Measurements from ENCODE around the gene LILRA5. TPM values are rescaled to one million over a fixed set of nuclear protein-coding genes. Genes with fewer than 3 reads are reported as not detected.

LILRA5 gene
- total and polyA plus RNA-seq, 10 of the 15 experiments (the other 5 are each of a cell fraction or from before 2014, with no cell fraction given): 0.05 to 1.2 (median 0.36) TPM; not detected in 4

GRCh38 chr19:54352041-54352440, 39.1 kb upstream of the LILRA5 start:
- H3K4me1 ChIP-seq (ENCODE audit: control insufficient read depth, insufficient read depth, low read length): no peaks in the 10 kb centered on the region
- in situ Hi-C loops (cut with MboI) (no loop called here), intact Hi-C loops (cut with micrococcal nuclease; ENCODE audit: unreplicated experiment) (no loop called here)
- FAIRE-seq: no peak
- ChIA-PET RAD21 (ENCODE audit: unreplicated experiment) (no interaction called here), POLR2A (no interaction called here), CTCF (interaction anchor here (8.0 kb wide), 1 partner anchor 28 kb away, joined by 171 read pairs; no protein-coding TSS in a partner anchor), SMC1A (ENCODE audit: uncharacterized antibody, unreplicated experiment) (interaction anchor here (1.4 to 4.0 kb wide), 2 partner anchors 27 to 28 kb away, joined by 3 to 41 read pairs; no protein-coding TSS in a partner anchor)
- TF ChIP-seq ELK1 (IDR thresholded peaks at IDR 0.05; ENCODE audit: low read depth, low read length) (no peak), POLR2AphosphoS5 (IDR thresholded peaks at IDR 0.05; ENCODE audit: low read length) (no peak)
- H3K27me3 ChIP-seq (replicated peaks in 1 of 2; ENCODE audit: control insufficient read depth in 2 of 2, insufficient read depth in 2 of 2, low read length in 1 of 2): no peaks in the 10 kb centered on the region
- peak; percentile 59 for ATAC-seq
- no TSS peak for BruUV-seq (replicated peaks)
- no peak overlapping the region for H3K9ac ChIP-seq (ENCODE audit: control insufficient read depth, insufficient read depth, low read length)
- no peak for DNase-seq (ENCODE audit: low read depth, low spot score)
- no peaks in the 10 kb centered on the region; the same call in 2 of the 3 replicates for H3K9me3 ChIP-seq (replicated peaks; ENCODE audit: control insufficient read depth, insufficient read depth, low read length)
- 20% methylated on average over 7 of the region's 7 CpGs for WGBS (ENCODE audit: insufficient coverage, insufficient replicate concordance, low lambda C conversion rate, missing lambda C conversion rate)
- no peaks in the 10 kb centered on the region for H3K36me3 ChIP-seq (ENCODE audit: control insufficient read depth in 2 of 2, insufficient read depth in 2 of 2, low read length in 1 of 2)
- H2AFZ ChIP-seq (ENCODE audit: control insufficient read depth, low read depth, low read length): no peak overlapping the region
- H4K20me1 ChIP-seq (ENCODE audit: control insufficient read depth, insufficient read depth): no peaks in the 10 kb centered on the region
- H3K4me3 ChIP-seq: no peak overlapping the region
- H3K79me2 ChIP-seq (ENCODE audit: control insufficient read depth, insufficient read depth, low read length): no peaks in the 10 kb centered on the region
- no peak overlapping the region for H3K27ac ChIP-seq (ENCODE audit: control insufficient read depth, insufficient read depth)
- H3K4me2 ChIP-seq (ENCODE audit: control insufficient read depth, insufficient read depth): no peak overlapping the region

- DNase-seq (ENCODE audit: low read depth, low spot score) (no peak), FAIRE-seq (no peak), ATAC-seq (peak; percentile 86)
- RAD21 ChIA-PET (ENCODE audit: unreplicated experiment): interaction anchor here (1.1 to 1.3 kb wide), 2 partner anchors 25 to 37 kb away, joined by 5 to 6 read pairs; no protein-coding TSS in a partner anchor
- SMC1A ChIA-PET (ENCODE audit: uncharacterized antibody, unreplicated experiment): interaction anchor here (1.3 to 4.0 kb wide), 5 partner anchors 19 to 37 kb away, joined by 3 to 41 read pairs (median 4); no protein-coding TSS in a partner anchor
- CTCF ChIA-PET: interaction anchor here (0.9 to 8.0 kb wide), 5 partner anchors 27 to 39 kb away, joined by 3 to 171 read pairs (median 3); no protein-coding TSS in a partner anchor
- no peak overlapping the region for H3K9ac ChIP-seq (ENCODE audit: control insufficient read depth, insufficient read depth, low read length)
- H3K9me3 ChIP-seq (replicated peaks; ENCODE audit: control insufficient read depth, insufficient read depth, low read length): no peaks in the 10 kb centered on the region; the same call in 2 of the 3 replicates
- no peaks in the 10 kb centered on the region for H4K20me1 ChIP-seq (ENCODE audit: control insufficient read depth, insufficient read depth)
- in situ Hi-C loops (cut with MboI) (no loop called here), intact Hi-C loops (cut with micrococcal nuclease; ENCODE audit: unreplicated experiment) (no loop called here)
- WGBS (ENCODE audit: insufficient coverage, insufficient replicate concordance, low lambda C conversion rate, missing lambda C conversion rate): 22% methylated on average over 2 of the region's 2 CpGs
- no peak overlapping the region for H3K27ac ChIP-seq (ENCODE audit: control insufficient read depth, insufficient read depth)
- H3K27me3 ChIP-seq (replicated peaks in 1 of 2; ENCODE audit: control insufficient read depth in 2 of 2, insufficient read depth in 2 of 2, low read length in 1 of 2): 0 out of 4 replicates have a peak, but pooled peaks cover 0 to 3% of the 10 kb centered on the region in 2 experiments
- H3K4me2 ChIP-seq (ENCODE audit: control insufficient read depth, insufficient read depth): no peak overlapping the region
- H3K36me3 ChIP-seq (ENCODE audit: control insufficient read depth in 2 of 2, insufficient read depth in 2 of 2, low read length in 1 of 2): no peaks in the 10 kb centered on the region
- POLR2A ChIA-PET: interaction anchor here (1.3 kb wide), 1 partner anchor 25 kb away, joined by 4 read pairs; no protein-coding TSS in a partner anchor
- no peaks in the 10 kb centered on the region for H3K4me1 ChIP-seq (ENCODE audit: control insufficient read depth, insufficient read depth, low read length)
- no peak overlapping the region for H2AFZ ChIP-seq (ENCODE audit: control insufficient read depth, low read depth, low read length)
- BruUV-seq (replicated peaks): no TSS peak
- H3K4me3 ChIP-seq: no peak overlapping the region
- no peaks in the 10 kb centered on the region for H3K79me2 ChIP-seq (ENCODE audit: control insufficient read depth, insufficient read depth, low read length)
- TF ChIP-seq STAT3 (IDR thresholded peaks at IDR 0.05; ENCODE audit: low read depth, low read length) (no peak), IRF5 (IDR thresholded peaks at IDR 0.05; ENCODE audit: borderline replicate concordance) (no peak), TAF1 (IDR thresholded peaks at IDR 0.05; ENCODE audit: borderline replicate concordance, low read depth, low read length) (no peak), JUNB (IDR thresholded peaks at IDR 0.05) (no peak), MYC (IDR thresholded peaks at IDR 0.05; ENCODE audit: insufficient read depth, insufficient read length, insufficient replicate concordance, low read length, severe bottlenecking) (no peak), PKNOX1 (IDR thresholded peaks at IDR 0.05) (no peak), BMI1 (IDR thresholded peaks at IDR 0.05; ENCODE audit: borderline replicate concordance) (no peak), MEF2B (IDR thresholded peaks at IDR 0.05; ENCODE audit: partially characterized antibody, poor library complexity, severe bottlenecking) (no peak), ZNF24 (IDR thresholded peaks at IDR 0.05) (no peak), BHLHE40 (IDR thresholded peaks at IDR 0.05; ENCODE audit: borderline replicate concordance in 1 of 2, low read depth in 2 of 2, low read length in 1 of 2) (no peak), NFXL1 (IDR thresholded peaks at IDR 0.05; ENCODE audit: borderline replicate concordance) (no peak), RB1 (IDR thresholded peaks at IDR 0.05; ENCODE audit: borderline replicate concordance) (no peak)
Observed at GRCh38 chr19:54351474-54351873, 38.5 kb upstream of the LILRA5 start.
